ENCODE results near the gene DMPK.

Gene DMPK

GRCh38 chr19:45785097-45785496 lies 2.8 kb upstream of the DMPK start:
- DNase-seq = no peak

GRCh38 chr19:45784096-45784495 lies 1.8 kb upstream of the DMPK start:
- no peak for DNase-seq

- peak; percentile 89 for DNase-seq
Measured at GRCh38 chr19:45782820-45783785, 813 bp upstream of the DMPK start.

- peak; percentile 49 for DNase-seq
Measured at GRCh38 chr19:45781214-45782161, 802 bp downstream of the DMPK start.

GRCh38 chr19:45780448-45781213 lies 1.7 kb downstream of the DMPK start:
- no peak for DNase-seq

- DNase-seq = no peak
Measured at GRCh38 chr19:45780146-45780447, 2.2 kb downstream of the DMPK start.

GRCh38 chr19:45779231-45780145 lies 2.8 kb downstream of the DMPK start:
- DNase-seq = peak; percentile 33

GRCh38 chr19:45778010-45778661 lies 4.2 kb downstream of the DMPK start:
- no peak for DNase-seq

- DNase-seq = no peak
Measured at GRCh38 chr19:45777395-45777961, 4.8 kb downstream of the DMPK start.

GRCh38 chr19:45774765-45775164 lies 7.5 kb downstream of the DMPK start:
- no peak for DNase-seq

GRCh38 chr19:45773384-45773783 lies 8.9 kb downstream of the DMPK start:
- DNase-seq = no peak

GRCh38 chr19:45772912-45773311 lies 9.4 kb downstream of the DMPK start:
- no peak for DNase-seq

GRCh38 chr19:45772130-45772840 lies 10.0 kb downstream of the DMPK start:
- no peak for DNase-seq

- DNase-seq = no peak
Measured at GRCh38 chr19:45771311-45771933, 10.9 kb downstream of the DMPK start.

GRCh38 chr19:45770192-45771101 lies 11.8 kb downstream of the DMPK start:
- DNase-seq = peak; percentile 98

- DNase-seq = no peak
Measured at GRCh38 chr19:45769821-45770191, 12.5 kb downstream of the DMPK start.

- DNase-seq = peak; percentile 98
Measured at GRCh38 chr19:45768984-45769782, 13.1 kb downstream of the DMPK start, which contains the start of gene SIX5. SIX5 (minus strand) TSS chr19:45769252; CDS start chr19:45768844, 408 bp downstream.

- DNase-seq = peak; percentile 55
Measured at GRCh38 chr19:45768655-45768983, 13.7 kb downstream of the DMPK start.

All from EL (cell line).